DND-41 (cell line): ENCODE measurements around the gene NTSR1.

Experiments
- ATAC-seq: fragments of 200-7000 bp; cut with Tn5 transposase; 3 replicates; pipeline ENCODE4 v1.9.1; 2021; ENCODE audit warnings: low read depth; ENCODE audit not compliant: insufficient read depth
- DNase-seq: peaks from one replicate; pipeline ENCODE4 v3.0.0-alpha.2; 2020
- H2AFZ ChIP-seq: 2 replicates; pipeline ENCODE4 v1.6.0; 2012; ENCODE audit warnings: low read depth, low read length
- H3K27ac ChIP-seq: 2 replicates; pipeline ENCODE4 v1.5.1; 2012; ENCODE audit warnings: low read length, inconsistent platforms
- H3K27me3 ChIP-seq: fragments of 200-600 bp; sonication (generic); 2 replicates; pipeline ENCODE4 v1.6.0; 2012; ENCODE audit warnings: low read length, mild to moderate bottlenecking, inconsistent platforms; ENCODE audit not compliant: insufficient read depth, poor library complexity
- H3K36me3 ChIP-seq: 2 replicates; pipeline ENCODE4 v1.5.1; 2012; ENCODE audit warnings: low read length, inconsistent platforms; ENCODE audit not compliant: insufficient read depth
- H3K4me1 ChIP-seq: 2 replicates; pipeline ENCODE4 v1.5.1; 2012; ENCODE audit warnings: mild to moderate bottlenecking, low read length; ENCODE audit not compliant: insufficient read depth
- H3K4me2 ChIP-seq: 2 replicates; pipeline ENCODE4 v1.6.0; 2012; ENCODE audit warnings: mild to moderate bottlenecking, moderate library complexity, low read length, inconsistent platforms; ENCODE audit not compliant: insufficient read depth
- H3K4me3 ChIP-seq, 2 experiments: fragments of 200-600 bp in 1 of 2; shearing (Covaris generic) in 1 of 2; 2 replicates each; pipeline ENCODE4 v1.5.1; 2012 to 2016; ENCODE audit warnings: inconsistent platforms in 2 of 2, low read length in 2 of 2, mild to moderate bottlenecking in 2 of 2, low read depth in 1 of 2, moderate library complexity in 1 of 2
- H3K79me2 ChIP-seq: 2 replicates; pipeline ENCODE4 v1.6.0; 2012; ENCODE audit warnings: low read length, inconsistent platforms; ENCODE audit not compliant: insufficient read depth
- H3K9ac ChIP-seq: 2 replicates; pipeline ENCODE4 v1.6.0; 2012; ENCODE audit warnings: low read depth, mild to moderate bottlenecking, inconsistent platforms, low read length, moderate library complexity
- H3K9me3 ChIP-seq: 2 replicates; pipeline ENCODE4 v1.5.1; 2012; ENCODE audit warnings: low read length, moderate library complexity, mild to moderate bottlenecking, inconsistent platforms; ENCODE audit not compliant: insufficient read depth, severe bottlenecking
- H4K20me1 ChIP-seq: 2 replicates; pipeline ENCODE4 v1.6.0; 2012; ENCODE audit warnings: low read length; ENCODE audit not compliant: insufficient read depth
- CTCF ChIP-seq: IDR thresholded peaks from 2 replicates; pipeline ENCODE4 v1.5.1; 2012; ENCODE audit warnings: borderline replicate concordance, low read length, moderate library complexity, mild to moderate bottlenecking; ENCODE audit not compliant: poor library complexity, severe bottlenecking; ENCODE audit errors: extremely low read depth
- EZH2 ChIP-seq: IDR thresholded peaks from 3 replicates; pipeline ENCODE4 v1.6.1; 2012; ENCODE audit warnings: borderline replicate concordance, low read depth, mild to moderate bottlenecking, moderate library complexity, low read length, inconsistent platforms; ENCODE audit not compliant: severe bottlenecking

The NTSR1 gene

GRCh38 chr20:62736407-62737071, 27.9 kb downstream of the NTSR1 start:
- no peak for DNase-seq
- no peak overlapping the region for H2AFZ ChIP-seq
- no peak overlapping the region for H3K4me2 ChIP-seq
- H3K9ac ChIP-seq: no peak overlapping the region
- peaks cover 10% of the 10 kb centered on the region; the same call in 1 of the 2 replicates for H4K20me1 ChIP-seq
- TF ChIP-seq CTCF (no peak), EZH2 (no peak)
- no peaks in the 10 kb centered on the region for H3K27me3 ChIP-seq
- no peaks in the 10 kb centered on the region for H3K9me3 ChIP-seq
- no peaks in the 10 kb centered on the region for H3K36me3 ChIP-seq
- no peak for ATAC-seq
- no peaks in the 10 kb centered on the region for H3K4me1 ChIP-seq
- no peaks in the 10 kb centered on the region for H3K79me2 ChIP-seq
- H3K27ac ChIP-seq: no peak overlapping the region
- H3K4me3 ChIP-seq: no peak overlapping the region

- H3K4me3 ChIP-seq: no peak overlapping the region
- no peaks in the 10 kb centered on the region for H3K27me3 ChIP-seq
- H3K36me3 ChIP-seq: no peaks in the 10 kb centered on the region
- H4K20me1 ChIP-seq: peaks cover 13% of the 10 kb centered on the region
- no peaks in the 10 kb centered on the region for H3K79me2 ChIP-seq
- ATAC-seq (no peak), DNase-seq (no peak)
- H2AFZ ChIP-seq: no peak overlapping the region
- TF ChIP-seq CTCF: no peak
- no peak for TF ChIP-seq EZH2
- H3K4me1 ChIP-seq: no peaks in the 10 kb centered on the region
- H3K4me2 ChIP-seq: no peak overlapping the region
- H3K27ac ChIP-seq: no peak overlapping the region
- no peak overlapping the region for H3K9ac ChIP-seq
- no peaks in the 10 kb centered on the region for H3K9me3 ChIP-seq
Observed at GRCh38 chr20:62737271-62737811, 28.7 kb downstream of the NTSR1 start.

- H3K36me3 ChIP-seq: no peaks in the 10 kb centered on the region
- no peak overlapping the region for H3K9ac ChIP-seq
- DNase-seq (no peak), ATAC-seq (no peak)
- H3K4me2 ChIP-seq: no peak overlapping the region
- no peak overlapping the region for H3K27ac ChIP-seq
- no peaks in the 10 kb centered on the region for H3K79me2 ChIP-seq
- H3K4me3 ChIP-seq: no peak overlapping the region
- H4K20me1 ChIP-seq: peaks cover 22% of the 10 kb centered on the region
- H3K9me3 ChIP-seq: no peaks in the 10 kb centered on the region
- H3K27me3 ChIP-seq: no peaks in the 10 kb centered on the region
- H3K4me1 ChIP-seq: no peaks in the 10 kb centered on the region
- TF ChIP-seq CTCF: no peak
- TF ChIP-seq EZH2: no peak
- H2AFZ ChIP-seq: no peak overlapping the region
Observed at GRCh38 chr20:62738025-62738881, 29.6 kb downstream of the NTSR1 start.
